ENCODE measurements around the gene NOTCH3.

Gene NOTCH3

GRCh38 chr19:15112385-15112784 is 88.4 kb downstream of the NOTCH3 start:
- peak in 1 of 10 donors; percentile 36 for DNase-seq
- intact Hi-C loops (cut with DNase I) = no loop called here

GRCh38 chr19:15111758-15112157 is 89.0 kb downstream of the NOTCH3 start:
- no peak for DNase-seq
- intact Hi-C loops (cut with DNase I) = no loop called here

DNA sequence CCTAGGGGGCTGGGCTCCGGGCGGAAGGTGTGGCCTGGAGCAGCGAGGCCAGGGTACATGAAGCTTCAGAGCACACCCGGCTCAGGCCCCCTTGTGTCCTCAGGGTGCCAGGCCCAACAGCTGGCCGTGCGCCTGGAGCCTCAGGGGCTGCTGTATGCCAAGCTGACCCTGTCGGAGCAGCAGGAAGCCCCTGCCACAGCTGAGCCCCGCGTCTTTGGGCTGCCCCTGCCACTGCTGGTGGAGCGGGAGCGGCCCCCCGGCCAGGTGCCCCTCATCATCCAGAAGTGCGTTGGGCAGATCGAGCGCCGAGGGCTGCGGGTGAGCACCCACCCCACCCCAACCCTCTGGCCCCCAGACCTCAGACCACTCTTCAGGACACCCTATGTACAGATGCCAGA is 90.4 kb downstream of the NOTCH3 start:
- DNase-seq = peak in 1 of 10 donors; percentile 81
- intact Hi-C loops (cut with DNase I) = no loop called here

- intact Hi-C loops (cut with DNase I) = no loop called here
- DNase-seq = peak in 1 of 10 donors; percentile 77
Observed at GRCh38 chr19:15109768-15110417, 90.9 kb downstream of the NOTCH3 start.
